OCI-LY7 (cell line): Measurements from ENCODE around the gene TMED5. TPM values are rescaled to one million over a fixed set of nuclear protein-coding genes. Genes with fewer than 3 reads are reported as not detected.

Experiments
- BruUV-seq: library from RNA; stranded (reverse); fragments of 400-500 nt; replicated peaks from 2 replicates; lab custom pipeline; 2021; lab: Mats Ljungman, UMichigan
- CTCF ChIA-PET: fragments of 300-600 bp; sonication (Branson Sonifier 250); formaldehyde crosslinking; loops from one replicate; lab custom pipeline; 2022; ENCODE audit warnings: antibody characterized with exemption; ENCODE audit not compliant: unreplicated experiment; lab: Charles Lee
- POLR2A ChIA-PET: fragments of 300-600 bp; sonication (Branson Sonifier 250); formaldehyde crosslinking; loops from one replicate; lab custom pipeline; 2022; ENCODE audit warnings: antibody characterized with exemption; lab: Charles Lee
- DNase-seq: peaks from one replicate; pipeline ENCODE4 v3.0.0-alpha.2; 2015; ENCODE audit warnings: low spot score
- H2AFZ ChIP-seq: fragments of 200-600 bp; sonication (generic), shearing (Covaris generic); 2 replicates; pipeline ENCODE4 v1.6.1; 2014; ENCODE audit warnings: mild to moderate bottlenecking, antibody characterized with exemption, low read length, moderate library complexity
- H3K27ac ChIP-seq: fragments of 200-600 bp; sonication (generic); 2 replicates; pipeline ENCODE4 v1.5.1; 2014; ENCODE audit warnings: mixed run types, low read depth, mild to moderate bottlenecking, moderate library complexity, low read length, inconsistent platforms; ENCODE audit not compliant: poor library complexity, severe bottlenecking
- H3K36me3 ChIP-seq: fragments of 200-600 bp; sonication (generic); 2 replicates; pipeline ENCODE4 v1.6.1; 2014; ENCODE audit warnings: mild to moderate bottlenecking, antibody characterized with exemption, low read length, moderate library complexity, mixed read lengths; ENCODE audit not compliant: insufficient read depth
- H3K4me1 ChIP-seq: fragments of 200-600 bp; sonication (generic); 2 replicates; pipeline ENCODE4 v1.5.1; 2014; ENCODE audit warnings: mild to moderate bottlenecking, low read length; ENCODE audit not compliant: insufficient read depth, poor library complexity, severe bottlenecking
- H3K4me2 ChIP-seq: fragments of 200-600 bp; sonication (generic); 2 replicates; pipeline ENCODE4 v1.6.1; 2014; ENCODE audit warnings: mild to moderate bottlenecking, low read length
- H3K4me3 ChIP-seq: fragments of 200-600 bp; sonication (generic); 2 replicates; pipeline ENCODE4 v1.5.1; 2014; ENCODE audit warnings: mild to moderate bottlenecking, low read depth, low read length; ENCODE audit not compliant: poor library complexity, severe bottlenecking
- H3K79me2 ChIP-seq: fragments of 200-600 bp; sonication (generic); 2 replicates; pipeline ENCODE4 v1.6.1; 2016; ENCODE audit warnings: low read depth, mild to moderate bottlenecking, low read length, moderate library complexity, mixed read lengths; ENCODE audit not compliant: insufficient read depth
- H3K9me2 ChIP-seq: fragments of 200-600 bp; sonication (generic); 2 replicates; pipeline ENCODE4 v1.6.1; 2016; ENCODE audit warnings: mild to moderate bottlenecking, low read length, mixed read lengths; ENCODE audit not compliant: insufficient read depth
- H3K9me3 ChIP-seq: fragments of 200-600 bp; sonication (generic); 2 replicates; pipeline ENCODE4 v1.6.1; 2014; ENCODE audit warnings: mild to moderate bottlenecking, mixed run types, low read length, mixed read lengths
- H4K20me1 ChIP-seq: fragments of 200-600 bp; sonication (generic); 2 replicates; pipeline ENCODE4 v1.6.1; 2014; ENCODE audit warnings: mild to moderate bottlenecking, antibody characterized with exemption, low read length, moderate library complexity, mixed read lengths; ENCODE audit not compliant: insufficient read depth
- EZH2phosphoT487 ChIP-seq: fragments of 200-600 bp; sonication (generic); IDR thresholded peaks from 2 replicates; pipeline ENCODE4 v1.6.1; 2018; ENCODE audit warnings: low read depth, borderline replicate concordance, mild to moderate bottlenecking, mixed run types, antibody characterized with exemption, low read length, moderate library complexity, mixed read lengths
- intact Hi-C: fragments of 100-400 bp; cut with micrococcal nuclease; formaldehyde crosslinking; loops from one replicate; pipeline ENCODE4 v1.10.0; 2022; ENCODE audit not compliant: unreplicated experiment
- total RNA-seq, 2 experiments: library from RNA; depleted of rRNA in 1 of 2; stranded (reverse); fragments of >200 nt in 1 of 2; shearing (Covaris generic) in 1 of 2; gene quantifications; 2 replicates each; pipeline ENCODE4 v1.2.3, GENCODE V29; 2014 to 2022
- TF ChIP-seq, protein P1 (sequence below): fragments of 200-600 bp; sonication (generic); conservative IDR thresholded peaks from 2 replicates; pipeline ENCODE4 v1.5.1; 2014; ENCODE audit warnings: mild to moderate bottlenecking, antibody characterized with exemption, low read length, moderate library complexity, mixed read lengths

Gene TMED5
- total RNA-seq, 2 experiments from 2014 or later: 40.3 to 49.1 TPM

DNA sequence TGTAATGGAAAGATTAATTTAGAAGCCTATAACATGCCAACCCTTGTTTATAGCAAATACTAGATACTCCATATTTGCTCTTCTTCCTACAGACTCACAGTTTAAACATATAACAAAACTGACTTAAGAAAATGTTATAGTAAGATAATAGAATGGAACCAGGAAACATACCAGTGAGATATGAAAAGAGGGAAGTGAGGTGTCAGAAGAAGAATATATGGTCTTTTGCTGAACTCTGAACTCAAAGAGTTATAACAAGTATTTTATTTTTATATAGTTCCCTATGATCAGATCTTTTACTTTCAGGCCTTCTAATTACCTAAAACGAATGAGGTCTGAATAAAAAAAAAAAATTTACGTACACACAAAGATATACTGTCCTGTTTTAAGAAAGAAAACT lies 20.9 kb downstream of the TMED5 start:
- ChIA-PET POLR2A (interaction anchor here (0.6 to 1.5 kb wide), 4 partner anchors 10 to 55 kb away, joined by 3 to 5 read pairs (median 4); no protein-coding TSS in a partner anchor), CTCF (no interaction called here)
- Histone ChIP-seq H2AFZ (no peak overlapping the region), H3K4me3 (no peak overlapping the region), H4K20me1 (peaks cover 4% of the 10 kb centered on the region; the same call in 1 of the 2 replicates), H3K4me2 (no peak overlapping the region), H3K36me3 (peaks cover 72% of the 10 kb centered on the region), H3K9me3 (no peaks in the 10 kb centered on the region), H3K9me2 (no peaks in the 10 kb centered on the region), H3K4me1 (no peaks in the 10 kb centered on the region), H3K27ac (no peak overlapping the region), H3K79me2 (peaks cover 56% of the 10 kb centered on the region)
- intact Hi-C loops: no loop called here
- no peak for TF ChIP-seq EZH2phosphoT487
- BruUV-seq: no TSS peak
- no peak for DNase-seq

DNA sequence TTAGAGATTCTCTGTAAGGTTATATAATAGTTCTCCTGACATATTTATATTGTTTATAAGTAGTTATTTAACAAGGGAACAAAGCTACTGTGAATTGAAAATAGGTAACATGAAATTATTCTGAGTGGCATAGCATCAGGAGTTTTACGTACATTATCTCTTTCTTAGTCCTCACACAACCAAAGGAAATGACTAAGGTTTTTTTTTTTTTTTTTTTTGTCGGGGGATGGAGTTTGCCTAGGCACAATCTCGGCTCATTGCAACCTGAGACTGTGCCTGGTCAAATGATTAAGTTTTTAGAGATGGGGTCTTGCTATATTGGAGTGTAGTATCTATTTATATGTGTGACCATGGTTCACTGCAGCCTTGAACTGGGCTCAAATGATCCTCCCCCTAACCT lies 24.9 kb downstream of the TMED5 start:
- peaks cover 7% of the 10 kb centered on the region; the same call in 1 of the 2 replicates for H4K20me1 ChIP-seq
- TF ChIP-seq EZH2phosphoT487: no peak
- TF ChIP-seq, protein P1, sequence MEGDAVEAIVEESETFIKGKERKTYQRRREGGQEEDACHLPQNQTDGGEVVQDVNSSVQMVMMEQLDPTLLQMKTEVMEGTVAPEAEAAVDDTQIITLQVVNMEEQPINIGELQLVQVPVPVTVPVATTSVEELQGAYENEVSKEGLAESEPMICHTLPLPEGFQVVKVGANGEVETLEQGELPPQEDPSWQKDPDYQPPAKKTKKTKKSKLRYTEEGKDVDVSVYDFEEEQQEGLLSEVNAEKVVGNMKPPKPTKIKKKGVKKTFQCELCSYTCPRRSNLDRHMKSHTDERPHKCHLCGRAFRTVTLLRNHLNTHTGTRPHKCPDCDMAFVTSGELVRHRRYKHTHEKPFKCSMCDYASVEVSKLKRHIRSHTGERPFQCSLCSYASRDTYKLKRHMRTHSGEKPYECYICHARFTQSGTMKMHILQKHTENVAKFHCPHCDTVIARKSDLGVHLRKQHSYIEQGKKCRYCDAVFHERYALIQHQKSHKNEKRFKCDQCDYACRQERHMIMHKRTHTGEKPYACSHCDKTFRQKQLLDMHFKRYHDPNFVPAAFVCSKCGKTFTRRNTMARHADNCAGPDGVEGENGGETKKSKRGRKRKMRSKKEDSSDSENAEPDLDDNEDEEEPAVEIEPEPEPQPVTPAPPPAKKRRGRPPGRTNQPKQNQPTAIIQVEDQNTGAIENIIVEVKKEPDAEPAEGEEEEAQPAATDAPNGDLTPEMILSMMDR: no peak
- H2AFZ ChIP-seq: no peak overlapping the region
- no peak overlapping the region for H3K27ac ChIP-seq
- DNase-seq: no peak
- ChIA-PET POLR2A (interaction anchor here (0.6 to 1.3 kb wide), 4 partner anchors 12 to 548 kb away, joined by 3 to 4 read pairs (median 4); no protein-coding TSS in a partner anchor), CTCF (interaction anchor here (0.6 kb wide), 1 partner anchor 787 kb away, joined by 3 read pairs; no protein-coding TSS in a partner anchor)
- no peaks in the 10 kb centered on the region for H3K9me2 ChIP-seq
- peaks cover 37% of the 10 kb centered on the region; the same call in 1 of the 2 replicates for H3K79me2 ChIP-seq
- no peaks in the 10 kb centered on the region for H3K4me1 ChIP-seq
- peaks cover 90% of the 10 kb centered on the region for H3K36me3 ChIP-seq
- H3K9me3 ChIP-seq: no peaks in the 10 kb centered on the region
- BruUV-seq: no TSS peak
- no peak overlapping the region for H3K4me3 ChIP-seq
- H3K4me2 ChIP-seq: no peak overlapping the region
- intact Hi-C loops: no loop called here

DNA sequence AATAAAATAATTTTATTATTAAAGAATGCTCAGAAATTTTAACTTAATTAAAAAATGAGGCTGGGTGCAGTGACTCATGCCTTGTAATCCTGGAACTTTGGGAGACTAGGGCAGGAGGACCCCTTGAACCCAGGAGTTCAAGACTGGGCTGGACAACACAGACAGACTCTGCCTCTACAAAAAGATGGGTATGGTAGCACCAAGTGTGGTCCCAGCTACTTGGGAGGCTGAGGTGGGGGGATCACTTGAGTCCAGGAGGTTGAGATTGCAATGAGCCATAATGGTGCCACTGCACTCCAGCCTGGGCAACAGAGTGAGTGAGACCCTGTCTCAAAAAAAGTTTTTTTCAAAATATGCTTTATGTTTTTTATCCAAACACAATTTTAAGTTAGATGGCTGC lies 25.3 kb downstream of the TMED5 start:
- no peaks in the 10 kb centered on the region for H3K9me2 ChIP-seq
- TF ChIP-seq EZH2phosphoT487: no peak
- TF ChIP-seq, protein P1: no peak
- no peak overlapping the region for H3K4me3 ChIP-seq
- H2AFZ ChIP-seq: no peak overlapping the region
- H3K4me2 ChIP-seq: no peak overlapping the region
- ChIA-PET CTCF (interaction anchor here (0.6 kb wide), 1 partner anchor 787 kb away, joined by 3 read pairs; no protein-coding TSS in a partner anchor), POLR2A (interaction anchor here (0.7 to 1.3 kb wide), 3 partner anchors 13 to 23 kb away, joined by 3 to 4 read pairs (median 4); no protein-coding TSS in a partner anchor)
- DNase-seq: no peak
- H3K36me3 ChIP-seq: peaks cover 92% of the 10 kb centered on the region
- H3K27ac ChIP-seq: no peak overlapping the region
- peaks cover 11% of the 10 kb centered on the region; the same call in 1 of the 2 replicates for H4K20me1 ChIP-seq
- H3K4me1 ChIP-seq: no peaks in the 10 kb centered on the region
- H3K9me3 ChIP-seq: no peaks in the 10 kb centered on the region
- no TSS peak for BruUV-seq
- intact Hi-C loops: no loop called here
- peaks cover 35% of the 10 kb centered on the region; the same call in 1 of the 2 replicates for H3K79me2 ChIP-seq
